Measurements from ENCODE around the gene STH.

Gene STH

GRCh38 chr17:46032909-46033308 lies 33.9 kb downstream of the STH start:
- Histone ChIP-seq H3F3A (ENCODE audit: control insufficient read depth, insufficient read depth) (no peaks in the 10 kb centered on the region), H3K27me3 (ENCODE audit: control insufficient read depth, low read length) (no peaks in the 10 kb centered on the region), H3K4me3 (ENCODE audit: low read length) (no peak overlapping the region), H3K9me2 (replicated peaks; ENCODE audit: control insufficient read depth, low read length) (no peaks in the 10 kb centered on the region), H3K4me1 (ENCODE audit: control insufficient read depth, low read length) (peaks cover 3% of the 10 kb centered on the region; the same call in 1 of the 2 replicates), H3K79me2 (ENCODE audit: control insufficient read depth, low read length) (no peaks in the 10 kb centered on the region), H3K9me3 (ENCODE audit: control insufficient read depth, insufficient read depth, low read length) (no peaks in the 10 kb centered on the region), H3K4me2 (ENCODE audit: low read length) (no peak overlapping the region), H4K20me1 (ENCODE audit: control insufficient read depth, insufficient read depth, low read depth, low read length) (no peaks in the 10 kb centered on the region), H3K27ac (ENCODE audit: low read depth, low read length) (no peak overlapping the region), H3K36me3 (ENCODE audit: control insufficient read depth, low read length) (peaks cover 90% of the 10 kb centered on the region)
- TF ChIP-seq CTCF (IDR thresholded peaks at IDR 0.05; ENCODE audit: low read depth, low read length, poor library complexity, severe bottlenecking) = no peak
- no peak for TF ChIP-seq EZH2phosphoT487 (IDR thresholded peaks at IDR 0.05; ENCODE audit: borderline replicate concordance, low read length)

- TF ChIP-seq EZH2phosphoT487 (IDR thresholded peaks at IDR 0.05; ENCODE audit: borderline replicate concordance, low read length) (no peak), CTCF (IDR thresholded peaks at IDR 0.05; ENCODE audit: low read depth, low read length, poor library complexity, severe bottlenecking) (no peak)
- H3K36me3 ChIP-seq (ENCODE audit: control insufficient read depth, low read length) = peaks cover 93% of the 10 kb centered on the region
Observed at GRCh38 chr17:46033392-46033791, 34.3 kb downstream of the STH start.

GRCh38 chr17:46035112-46035818 lies 36.2 kb downstream of the STH start:
- H3K27me3 ChIP-seq (ENCODE audit: control insufficient read depth, low read length) = no peaks in the 10 kb centered on the region
- H4K20me1 ChIP-seq (ENCODE audit: control insufficient read depth, insufficient read depth, low read depth, low read length) = no peaks in the 10 kb centered on the region
- H3K4me1 ChIP-seq (ENCODE audit: control insufficient read depth, low read length) = no peaks in the 10 kb centered on the region
- H3K4me3 ChIP-seq (ENCODE audit: low read length) = no peak overlapping the region
- H3K27ac ChIP-seq (ENCODE audit: low read depth, low read length) = no peak overlapping the region
- TF ChIP-seq CTCF (IDR thresholded peaks at IDR 0.05; ENCODE audit: low read depth, low read length, poor library complexity, severe bottlenecking) (no peak), EZH2phosphoT487 (IDR thresholded peaks at IDR 0.05; ENCODE audit: borderline replicate concordance, low read length) (no peak)
- no peaks in the 10 kb centered on the region for H3K79me2 ChIP-seq (ENCODE audit: control insufficient read depth, low read length)
- no peaks in the 10 kb centered on the region for H3K9me2 ChIP-seq (replicated peaks; ENCODE audit: control insufficient read depth, low read length)
- H3K9me3 ChIP-seq (ENCODE audit: control insufficient read depth, insufficient read depth, low read length) = no peaks in the 10 kb centered on the region
- H3K36me3 ChIP-seq (ENCODE audit: control insufficient read depth, low read length) = peaks cover 99% of the 10 kb centered on the region
- H3F3A ChIP-seq (ENCODE audit: control insufficient read depth, insufficient read depth) = no peaks in the 10 kb centered on the region
- H3K4me2 ChIP-seq (ENCODE audit: low read length) = no peak overlapping the region

More at GRCh38 chr17:46033392-46033791, 34.3 kb downstream of the STH start:
- Histone ChIP-seq H3K9me3 (ENCODE audit: control insufficient read depth, insufficient read depth, low read length) (no peaks in the 10 kb centered on the region), H3K4me2 (ENCODE audit: low read length) (no peak overlapping the region), H3F3A (ENCODE audit: control insufficient read depth, insufficient read depth) (no peaks in the 10 kb centered on the region), H3K27ac (ENCODE audit: low read depth, low read length) (no peak overlapping the region), H3K9me2 (replicated peaks; ENCODE audit: control insufficient read depth, low read length) (no peaks in the 10 kb centered on the region), H3K79me2 (ENCODE audit: control insufficient read depth, low read length) (no peaks in the 10 kb centered on the region), H3K4me1 (ENCODE audit: control insufficient read depth, low read length) (peaks cover 3% of the 10 kb centered on the region; the same call in 1 of the 2 replicates), H3K4me3 (ENCODE audit: low read length) (no peak overlapping the region), H3K27me3 (ENCODE audit: control insufficient read depth, low read length) (no peaks in the 10 kb centered on the region), H4K20me1 (ENCODE audit: control insufficient read depth, insufficient read depth, low read depth, low read length) (no peaks in the 10 kb centered on the region)
